Stimulated activated CD8-positive, alpha-beta memory T cell treated with anti-CD3 and anti-CD28 coated beads, Interleukin-4, amount 100 ng/mL, for 1 hour (primary cell): ENCODE results near the gene GMEB2.

Experiments used
- DNase-seq, 2 donors: peaks; one replicate each; pipeline ENCODE4 v3.0.0-alpha.2; 2020; ENCODE audit warnings: low read depth in 2 of 2, low spot score in 1 of 2

The GMEB2 gene

DNA sequence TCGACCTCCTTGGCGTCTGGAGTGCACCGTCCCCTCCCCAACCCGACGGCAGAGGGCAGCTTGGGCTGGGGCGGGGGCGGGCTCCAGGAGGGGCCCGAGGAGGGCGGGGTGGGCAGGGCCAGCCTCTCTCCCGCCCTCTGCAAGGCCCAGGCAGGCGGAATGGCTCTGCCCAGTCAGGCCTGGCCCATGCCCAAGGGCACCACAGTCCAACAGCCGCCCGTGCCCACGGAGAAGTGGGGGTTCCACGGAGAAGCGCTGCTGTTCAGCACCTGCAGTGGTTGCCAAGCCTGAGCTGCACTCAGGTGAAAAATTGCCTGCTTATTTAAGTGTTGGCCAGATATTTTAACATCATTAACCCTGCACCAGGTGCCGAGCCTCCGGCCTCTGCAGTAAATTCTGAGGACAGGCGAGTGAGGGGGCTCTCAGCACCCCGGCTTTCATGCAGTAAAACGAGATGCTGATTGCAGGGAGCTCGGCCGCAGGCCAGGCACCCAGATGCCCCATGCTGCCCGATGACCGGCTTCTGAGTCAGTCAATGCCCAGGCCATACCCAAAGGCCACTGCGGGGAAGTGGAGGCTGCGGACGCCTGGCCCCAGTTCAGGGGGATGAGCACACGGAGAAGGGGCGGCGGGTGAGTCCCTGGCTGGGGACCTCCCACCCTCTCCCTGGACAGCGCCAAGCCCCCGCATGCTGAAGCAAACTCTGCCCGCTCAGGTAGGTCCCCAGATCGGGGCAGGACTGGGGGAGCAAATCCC is 79.0 kb downstream of the GMEB2 start, which contains the start of gene SRMS:
Gene SRMS, minus strand, starts transcription at position 25 of the 756 bp plus-strand sequence. CDS start 286 bp downstream, outside the sequence.
- DNase-seq: no peak

- no peak for DNase-seq
Observed at GRCh38 chr20:63546956-63547724, 79.8 kb downstream of the GMEB2 start.

DNA sequence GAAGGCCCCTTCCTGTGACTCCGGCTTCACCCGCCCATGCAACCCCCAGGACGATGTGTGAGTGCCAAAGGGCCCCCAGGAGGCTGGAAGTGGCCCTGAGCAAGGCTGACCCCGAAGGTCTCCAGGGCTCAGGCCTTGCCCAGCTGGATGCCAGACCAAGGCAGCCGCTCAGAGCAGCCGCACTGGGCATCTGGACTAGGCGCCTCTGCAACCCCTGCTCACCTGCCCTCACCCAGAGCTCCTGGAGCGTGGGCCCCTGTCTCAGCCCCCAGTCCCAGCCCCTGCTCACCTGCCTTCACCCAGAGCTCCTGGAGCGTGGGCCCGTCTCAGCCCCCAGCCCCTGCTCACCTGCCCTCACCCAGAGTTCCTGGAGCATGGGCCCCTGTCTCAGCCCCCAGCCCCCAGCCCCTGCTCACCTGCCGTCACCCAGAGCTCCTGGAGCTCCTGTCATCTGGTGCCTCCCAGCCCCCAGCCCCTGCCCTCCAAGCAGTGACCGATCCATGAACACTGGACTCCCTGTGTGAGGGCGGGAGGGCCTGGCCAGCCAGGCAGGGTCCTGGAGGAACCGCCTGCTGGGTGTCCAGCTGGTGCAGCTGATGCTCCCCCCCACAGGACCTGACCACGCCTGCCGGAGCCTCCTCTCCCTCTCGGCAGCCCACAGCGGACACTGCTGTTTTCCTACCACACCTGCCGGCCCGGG is 80.5 kb downstream of the GMEB2 start:
- DNase-seq: no peak

DNA sequence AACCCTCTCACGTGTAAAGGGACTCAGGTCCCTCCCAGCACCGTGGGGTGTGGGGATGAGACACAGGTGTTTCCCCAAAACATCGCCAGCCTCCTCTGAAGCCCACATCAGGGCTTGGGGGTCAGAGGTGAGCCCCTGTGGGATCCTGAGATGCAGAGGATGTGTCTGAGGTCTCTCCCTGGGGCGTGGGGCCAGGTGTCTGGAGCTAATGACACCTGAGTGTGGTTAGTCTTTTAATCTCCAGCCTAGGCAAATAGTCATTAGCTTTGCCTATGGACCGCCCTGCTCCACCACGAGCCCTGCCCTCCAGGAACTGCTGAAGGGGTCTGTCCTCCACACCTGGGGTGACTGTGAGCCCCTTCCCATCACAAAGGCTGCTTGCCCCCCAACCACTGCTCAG is 81.1 kb downstream of the GMEB2 start:
- no peak for DNase-seq

- DNase-seq: no peak
Observed at GRCh38 chr20:63544958-63545516, 81.9 kb downstream of the GMEB2 start.

- DNase-seq: no peak
Observed at GRCh38 chr20:63544241-63544957, 82.5 kb downstream of the GMEB2 start.

- DNase-seq: no peak
Observed at GRCh38 chr20:63543733-63544132, 83.2 kb downstream of the GMEB2 start.

- no peak for DNase-seq
Observed at GRCh38 chr20:63543131-63543530, 83.8 kb downstream of the GMEB2 start.

DNA sequence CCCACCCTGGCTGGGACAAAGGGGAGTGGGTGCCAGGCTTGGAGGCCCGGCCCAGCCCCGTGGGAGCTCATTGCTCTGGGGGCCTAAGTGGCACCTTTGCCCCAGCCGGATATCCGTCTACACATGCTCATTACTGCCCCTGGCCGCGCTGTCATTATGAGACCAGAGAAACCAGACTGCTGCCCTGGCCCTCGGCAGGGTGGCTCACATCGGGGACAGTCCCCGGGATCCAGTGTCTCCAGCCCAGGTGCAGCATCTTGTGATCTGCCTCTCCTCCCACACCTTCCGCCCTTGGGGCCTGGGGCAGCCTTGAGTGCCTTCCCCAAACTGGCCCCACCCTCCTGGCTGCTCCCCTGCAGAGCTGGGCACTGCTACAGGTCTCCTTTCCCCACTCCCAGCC is 84.2 kb downstream of the GMEB2 start:
- DNase-seq: no peak

DNA sequence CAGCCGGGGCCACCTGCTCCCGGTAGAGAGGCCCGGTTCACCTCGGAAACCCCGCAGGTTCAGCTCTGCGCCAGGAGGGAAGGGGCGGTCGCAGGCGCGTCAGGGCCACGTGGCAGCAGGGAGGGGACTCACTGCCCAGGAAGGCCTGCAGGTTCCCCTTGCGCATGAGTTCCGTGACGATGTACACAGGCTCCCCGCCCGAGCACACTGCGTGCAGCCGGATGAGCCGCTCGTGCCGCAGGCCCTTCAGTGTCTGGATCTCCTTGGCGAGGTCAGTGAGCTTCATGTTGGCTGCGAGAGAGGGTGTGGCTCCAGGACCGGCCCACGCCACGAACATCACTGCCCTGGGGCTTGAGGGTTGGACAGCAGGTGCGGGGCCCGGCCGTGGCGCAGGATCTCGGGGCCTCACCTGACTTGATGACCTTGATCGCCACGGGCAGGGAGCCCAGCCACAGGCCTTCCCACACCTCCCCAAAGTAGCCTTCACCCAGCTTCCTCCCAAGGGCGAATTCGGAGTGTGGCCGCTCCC is 84.8 kb downstream of the GMEB2 start:
- no peak for DNase-seq

DNA sequence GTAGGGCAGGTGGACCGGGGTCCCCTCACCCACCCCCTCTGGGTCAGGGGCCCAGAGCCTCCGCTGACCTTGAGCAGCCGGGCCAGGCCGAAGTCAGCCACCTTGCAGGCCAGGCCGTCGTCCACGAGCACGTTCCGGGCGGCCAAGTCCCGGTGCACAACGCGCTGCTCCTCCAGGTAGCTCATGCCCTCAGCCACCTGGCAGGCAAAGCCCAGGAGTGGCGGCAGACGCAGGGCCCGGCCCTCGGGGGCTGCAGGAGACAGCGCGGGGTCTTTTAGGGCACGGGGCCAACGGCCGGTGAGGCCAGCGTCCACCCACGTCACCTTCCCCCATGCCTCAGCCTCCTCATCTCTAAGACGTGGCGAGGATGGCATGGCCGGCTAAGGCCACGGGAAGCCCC is 85.5 kb downstream of the GMEB2 start:
- no peak for DNase-seq

- no peak for DNase-seq
Observed at GRCh38 chr20:63540417-63541186, 86.3 kb downstream of the GMEB2 start.

DNA sequence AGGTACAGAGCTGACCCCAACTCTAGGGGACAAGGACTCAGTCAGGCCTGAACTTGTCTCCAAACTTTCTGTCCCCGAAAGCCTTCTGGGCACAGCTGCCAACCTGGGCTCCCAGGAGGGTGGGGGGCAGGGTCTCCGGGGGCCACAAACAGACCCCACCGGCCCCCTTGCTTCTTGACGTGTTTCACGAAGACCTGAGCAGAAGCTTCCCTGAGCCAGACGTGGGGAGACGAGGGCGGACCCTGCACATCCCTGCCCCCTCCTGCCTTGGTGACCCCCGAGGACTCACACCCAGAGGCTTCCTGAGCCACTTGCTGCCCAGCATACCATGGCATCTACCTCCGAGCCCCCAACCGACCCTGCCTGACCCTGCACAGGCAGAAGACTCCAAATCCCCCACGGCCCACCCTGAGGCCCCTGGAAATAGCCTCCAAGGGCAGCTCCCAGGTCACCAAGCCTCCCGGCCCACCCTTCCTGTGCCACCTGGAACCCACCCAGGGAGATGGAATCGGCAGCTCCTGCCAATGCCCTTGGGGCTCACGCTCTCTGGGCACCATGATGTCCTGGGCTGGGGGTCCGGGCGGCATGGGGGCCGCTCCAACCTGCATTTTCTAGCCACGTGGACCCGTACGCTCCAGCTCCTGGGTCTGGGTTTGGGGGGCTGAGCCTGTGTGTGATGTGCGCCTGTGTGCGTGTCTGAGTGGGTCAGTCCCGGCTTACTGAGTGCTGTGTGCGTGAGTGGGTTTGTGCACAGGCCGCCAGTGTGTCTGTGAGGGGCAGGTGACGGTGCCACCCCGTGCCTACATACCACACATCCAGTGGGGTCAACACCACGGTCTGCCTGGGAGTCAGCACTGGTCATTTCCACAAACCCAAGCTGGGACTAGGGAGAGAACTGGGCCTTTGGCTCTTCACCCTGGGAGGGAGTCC is 87.2 kb downstream of the GMEB2 start:
- no peak for DNase-seq

DNA sequence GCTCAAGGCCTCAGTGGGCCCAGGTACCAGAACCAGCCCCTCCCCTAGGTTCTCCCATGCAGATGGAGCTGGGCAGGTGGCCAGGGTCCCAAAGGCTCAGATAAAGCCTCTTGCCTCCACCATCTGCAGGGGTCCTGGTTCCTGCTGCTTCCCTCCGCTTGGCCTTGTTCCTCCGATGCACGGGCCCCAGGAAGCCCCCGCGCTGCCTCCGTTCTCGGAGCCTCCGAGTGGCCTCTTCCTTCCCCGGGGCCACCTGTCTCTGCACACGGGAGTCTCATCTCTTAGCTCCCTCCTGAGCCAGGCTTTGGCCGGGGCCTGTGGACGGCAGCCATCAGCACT is 87.8 kb downstream of the GMEB2 start:
- no peak for DNase-seq

DNA sequence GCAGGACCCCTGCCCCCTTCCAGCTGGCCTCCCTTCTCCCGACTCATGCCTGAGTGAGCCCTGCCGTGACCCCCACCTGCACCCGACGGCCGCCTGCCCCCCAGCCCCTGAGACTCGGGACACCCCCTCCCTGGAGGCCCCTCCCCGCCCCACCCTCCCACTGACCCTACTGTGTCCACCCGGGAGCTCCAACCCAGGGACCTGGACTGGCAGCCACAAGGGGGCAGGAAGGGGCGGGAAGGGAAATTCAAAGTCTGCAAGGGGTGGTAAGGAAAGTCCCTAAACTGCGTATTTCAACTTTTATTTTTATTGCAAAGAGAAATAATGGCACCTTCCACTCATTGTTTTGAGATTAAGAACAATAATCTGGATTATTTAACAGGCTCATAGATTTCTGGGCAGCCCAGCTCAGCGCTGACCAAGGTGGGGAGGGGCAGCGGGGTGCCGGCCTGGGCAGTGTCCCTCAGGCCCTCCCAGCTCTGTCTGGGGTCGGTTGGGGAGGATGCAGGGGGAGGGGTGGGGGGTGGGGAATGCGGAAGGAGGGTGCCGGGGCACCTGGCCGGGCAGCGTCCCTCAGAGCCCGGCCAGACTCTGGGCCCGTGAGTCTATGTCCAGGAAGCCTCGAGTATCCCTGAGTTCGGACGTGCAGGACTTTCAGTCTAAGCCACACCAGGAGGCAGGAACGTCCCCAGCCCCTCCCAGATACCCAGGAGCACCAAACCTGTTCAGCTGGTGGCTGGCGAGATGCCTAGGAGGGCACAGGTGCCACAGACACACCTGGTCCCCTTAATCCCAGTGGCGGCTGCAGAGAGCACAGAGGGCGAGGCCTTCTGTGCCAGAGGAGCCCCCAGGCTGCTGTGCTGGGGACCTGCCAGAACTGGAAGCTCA is 88.5 kb downstream of the GMEB2 start:
- DNase-seq: no peak
